NCI-H1694 (cell line): ENCODE data around the gene IGHMBP2.

Source experiments
- DNase-seq: peaks from one replicate; lab custom pipeline; 2025; lab: John Stamatoyannopoulos, UW

Gene IGHMBP2

DNA sequence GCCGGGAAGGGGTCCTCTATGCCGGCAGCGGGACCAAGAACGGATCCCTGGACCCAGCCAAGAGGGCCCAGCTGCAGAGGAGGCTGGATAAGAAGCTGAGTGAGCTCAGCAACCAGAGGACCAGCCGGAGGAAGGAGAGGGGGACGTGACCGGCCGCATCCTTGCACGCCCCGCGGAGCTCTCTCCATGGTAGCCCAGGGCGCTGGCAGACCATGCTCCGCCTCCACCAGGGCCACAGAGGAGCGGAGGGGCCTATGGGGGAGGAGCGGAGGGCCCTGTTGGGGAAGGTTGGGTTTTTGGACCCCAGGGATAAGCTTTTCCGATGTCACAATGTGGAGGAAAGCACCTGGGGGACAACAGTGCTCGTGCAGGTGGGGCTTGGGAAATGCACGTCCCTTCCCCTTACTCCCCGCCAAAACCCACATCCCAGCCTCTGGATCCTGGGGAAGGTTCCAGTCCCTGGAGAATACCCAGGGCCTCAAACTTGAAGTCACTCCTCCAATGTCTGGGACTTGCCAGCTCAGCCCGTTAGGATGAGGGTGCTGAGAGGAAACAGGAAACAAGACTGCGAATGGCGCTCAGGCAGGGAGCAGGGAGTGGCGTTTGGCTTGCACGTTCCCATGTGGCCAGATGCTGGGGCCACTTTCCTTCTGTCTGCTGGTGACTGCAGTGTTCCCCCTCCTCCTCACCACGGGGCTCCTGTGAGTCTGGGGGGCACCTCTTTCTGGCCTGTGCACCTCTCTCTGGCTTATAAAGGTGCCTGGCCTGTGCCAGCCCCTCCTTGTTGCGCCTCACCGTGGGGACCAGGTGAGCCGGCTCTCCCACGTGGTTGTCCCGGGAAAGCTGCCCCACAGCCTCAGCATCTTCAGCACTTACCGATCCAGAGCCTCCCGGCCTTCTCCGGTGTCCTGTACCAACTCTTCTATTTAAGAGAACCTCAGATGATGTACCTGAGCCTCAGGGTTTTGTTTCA is 36.2 kb downstream of the IGHMBP2 start:
- DNase-seq: no peak

DNA sequence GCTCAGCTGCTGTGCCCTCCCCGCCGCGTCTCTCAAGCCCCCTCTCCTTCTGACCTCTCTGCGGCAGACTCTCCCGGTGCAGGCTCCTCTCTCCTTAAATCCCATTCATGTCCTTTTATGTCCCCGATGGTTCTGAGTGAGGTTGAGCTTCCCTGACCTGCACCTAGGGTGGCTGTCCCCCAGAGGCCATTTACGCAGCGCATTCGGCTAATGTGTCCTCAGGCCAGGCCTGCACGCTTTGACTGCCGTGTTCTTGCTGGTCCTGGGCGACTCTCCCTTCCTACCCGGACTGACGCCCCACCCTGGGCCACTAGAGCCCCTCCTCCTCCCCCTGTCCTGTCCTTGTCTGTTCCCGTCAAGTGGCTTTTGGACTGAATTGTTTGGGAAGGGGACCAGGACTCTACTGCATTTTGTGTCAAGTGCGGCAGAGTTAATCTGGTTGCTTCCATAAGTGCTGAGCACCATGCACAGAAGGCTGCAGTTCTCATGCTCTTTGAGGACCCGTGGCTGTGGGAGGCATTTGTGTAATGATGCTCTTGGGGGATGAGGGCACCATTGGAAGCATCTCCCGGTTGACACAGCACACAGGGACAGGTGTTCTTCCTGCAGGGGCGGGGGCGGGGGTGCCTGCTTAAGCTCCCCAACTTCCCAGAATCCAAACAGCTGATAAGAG is 37.1 kb downstream of the IGHMBP2 start:
- DNase-seq: no peak

DNA sequence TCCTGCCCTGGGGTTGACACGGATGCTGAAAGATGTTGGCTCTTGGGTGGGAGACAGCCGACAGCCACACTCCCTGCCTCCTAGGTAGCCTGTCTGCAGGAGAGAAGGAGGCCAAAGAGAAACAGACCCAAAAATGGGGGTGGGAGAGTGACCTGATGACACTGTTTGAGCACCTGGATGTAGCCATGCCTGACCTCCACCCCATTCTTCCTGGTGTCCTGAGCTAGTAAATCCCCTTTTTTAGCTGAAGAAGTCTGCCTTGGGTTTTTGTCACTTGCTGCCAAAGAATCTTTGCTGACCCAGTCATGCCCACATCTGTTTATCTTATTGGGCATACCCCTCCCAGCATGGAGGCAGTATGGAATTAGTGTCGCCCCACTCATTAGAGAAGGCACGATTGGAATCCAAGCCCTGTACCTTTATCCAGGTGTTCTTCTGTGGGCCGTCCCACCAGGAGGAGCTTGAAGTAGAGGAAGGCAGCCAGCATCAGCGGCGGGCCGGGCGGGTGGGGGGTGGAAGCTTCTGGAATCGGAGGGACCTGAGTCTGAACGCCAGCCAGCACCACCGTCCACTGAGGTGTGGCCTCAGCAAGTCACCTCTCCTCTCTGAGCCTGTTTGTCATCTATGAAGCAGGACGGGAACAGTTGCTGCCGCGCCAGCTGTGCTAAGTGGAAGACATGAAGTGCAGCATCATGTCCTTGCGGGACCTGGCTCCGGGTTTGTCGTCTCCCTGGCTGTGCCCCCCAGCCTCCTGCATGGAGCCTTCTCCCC is 37.8 kb downstream of the IGHMBP2 start:
- DNase-seq: no peak

DNA sequence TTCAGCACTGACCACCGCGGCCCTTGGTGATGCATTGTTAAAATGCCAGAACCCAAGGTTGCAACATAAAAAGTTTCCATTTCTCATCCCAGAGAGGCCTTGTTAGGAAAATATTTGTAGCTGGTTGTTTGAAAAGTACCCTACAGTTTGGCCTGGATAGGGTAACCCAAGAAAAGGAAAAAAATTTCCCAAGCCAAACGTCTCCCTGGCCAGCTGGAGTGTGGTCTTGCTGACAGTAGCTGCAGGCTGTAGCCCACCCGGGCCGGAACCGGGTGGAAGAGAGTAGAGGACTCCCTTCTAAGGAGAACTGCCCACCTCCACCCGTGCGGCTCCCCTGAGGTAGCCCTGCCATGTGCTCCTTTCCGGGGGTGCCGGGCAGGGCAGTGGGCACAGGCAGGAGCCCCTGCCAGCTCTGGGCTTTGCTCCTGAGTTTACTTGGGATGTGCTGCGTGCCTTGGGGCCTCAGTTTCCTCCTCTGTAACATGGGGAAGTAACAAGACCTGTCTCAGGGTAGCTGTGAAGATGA is 38.5 kb downstream of the IGHMBP2 start:
- DNase-seq: no peak

DNA sequence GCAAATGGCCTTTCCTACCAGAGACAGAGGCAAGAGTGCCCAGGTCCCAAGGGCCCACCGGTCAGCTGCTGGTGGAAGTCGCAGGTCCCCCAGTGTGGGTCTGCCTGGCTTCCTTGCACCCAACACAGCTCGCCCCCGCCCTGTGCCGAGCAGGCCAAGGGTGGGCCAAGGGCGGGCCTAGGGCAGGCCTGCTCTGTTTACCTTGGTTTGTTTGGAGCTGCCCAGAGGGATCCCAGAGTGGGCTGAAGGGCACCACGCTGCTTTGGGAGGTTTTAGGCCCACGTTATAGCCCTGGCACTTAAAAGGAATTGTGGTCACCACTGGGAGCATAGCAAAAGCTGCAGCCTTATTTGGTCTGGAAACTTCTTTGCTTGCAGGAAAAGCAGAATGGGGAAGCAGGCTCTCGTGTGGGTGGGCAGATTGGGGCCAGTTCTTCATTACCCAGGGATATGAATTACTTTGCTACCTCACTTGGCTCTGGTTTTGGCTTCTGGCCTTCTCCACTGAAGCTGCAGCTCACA is 39.1 kb downstream of the IGHMBP2 start:
- DNase-seq: no peak

DNA sequence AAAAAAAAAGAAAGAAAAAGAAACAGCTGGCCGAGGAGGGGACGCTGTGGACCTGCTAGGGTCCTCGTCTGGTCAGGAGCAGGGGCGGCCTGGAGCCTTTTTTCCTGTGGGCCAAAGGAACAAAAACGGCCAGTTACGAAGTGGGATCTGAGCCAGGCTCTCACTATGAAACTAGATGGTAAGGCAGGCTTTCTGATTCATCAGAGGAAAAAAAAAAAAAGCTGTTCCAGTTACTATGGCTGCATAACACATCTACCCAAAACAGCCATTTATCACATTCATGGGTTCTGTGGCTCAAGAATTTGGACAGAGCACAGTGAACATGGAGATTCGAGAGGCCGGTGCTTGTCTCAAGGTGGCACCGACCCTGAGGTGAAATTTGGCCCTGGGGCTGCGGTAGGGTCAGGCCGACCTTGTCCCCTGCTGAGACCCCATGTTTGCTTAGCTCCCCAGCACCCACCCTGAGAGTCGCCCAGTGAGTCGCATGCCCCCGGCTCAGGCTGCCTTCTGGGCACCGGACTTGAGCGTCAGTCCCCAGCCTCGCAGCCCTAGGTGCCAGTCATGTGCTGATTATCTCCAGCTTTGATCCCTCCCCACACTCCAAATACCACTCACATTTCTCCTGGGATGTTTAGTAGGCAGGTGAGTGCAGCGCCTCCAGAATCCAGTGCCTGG is 42.9 kb downstream of the IGHMBP2 start:
- DNase-seq: no peak

DNA sequence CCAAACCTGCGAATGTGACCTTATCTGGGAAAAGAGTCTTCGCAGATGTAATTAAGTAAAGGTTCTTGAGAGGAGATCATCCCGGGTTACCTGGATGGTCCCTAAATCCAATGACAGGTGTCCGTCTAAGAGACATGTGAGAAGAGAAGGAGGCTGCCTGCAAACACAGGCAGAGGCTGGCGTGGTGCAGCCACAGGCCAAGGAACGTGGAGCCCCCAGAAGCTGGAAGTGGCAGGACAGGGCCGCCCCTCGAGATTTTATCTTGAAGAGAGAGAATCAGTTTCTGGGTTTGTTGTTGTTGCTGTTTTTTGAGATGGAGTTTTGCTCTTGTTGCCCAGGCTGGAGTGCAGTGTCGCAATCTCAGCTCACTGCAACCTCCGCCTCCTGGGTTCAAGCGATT is 43.5 kb downstream of the IGHMBP2 start:
- no peak for DNase-seq

DNA sequence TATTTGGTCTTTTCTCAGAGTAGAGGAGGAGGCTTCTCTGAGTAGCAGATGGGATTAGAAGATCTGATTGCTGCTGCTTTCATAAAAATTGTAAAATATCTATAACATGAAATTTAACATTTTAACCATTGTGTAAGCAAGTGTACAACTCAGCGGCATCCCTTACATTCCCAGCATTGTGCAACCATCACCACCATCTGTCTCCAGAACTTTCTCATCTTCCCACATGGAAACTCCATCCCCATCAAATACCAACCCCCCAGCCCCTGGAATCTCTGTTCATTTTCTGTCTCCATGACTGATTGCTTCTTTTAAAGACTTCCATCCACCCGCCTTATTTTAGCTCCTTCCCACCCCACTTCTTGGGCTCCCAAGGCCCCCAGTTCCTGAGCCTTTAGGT is 44.8 kb downstream of the IGHMBP2 start:
- DNase-seq: no peak

DNA sequence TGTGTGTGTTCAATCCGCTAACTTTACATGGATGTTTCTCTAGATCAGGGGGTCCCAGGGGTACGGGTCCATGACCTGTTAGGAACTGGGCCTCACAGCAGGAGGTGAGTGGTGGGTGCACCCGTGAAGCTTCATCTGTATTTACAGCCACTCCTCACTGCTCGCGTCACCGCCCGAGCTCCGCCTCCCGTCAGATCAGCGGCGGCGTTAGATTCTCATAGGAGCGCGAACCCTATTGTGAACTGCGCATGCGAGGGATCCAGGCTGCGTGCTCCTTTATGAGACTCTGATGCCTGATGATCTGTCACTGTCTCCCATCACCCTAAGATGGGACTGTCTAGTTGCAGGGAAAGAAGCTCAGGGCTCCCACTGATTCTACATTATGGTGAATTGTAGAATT is 45.2 kb downstream of the IGHMBP2 start:
- DNase-seq: no peak

DNA sequence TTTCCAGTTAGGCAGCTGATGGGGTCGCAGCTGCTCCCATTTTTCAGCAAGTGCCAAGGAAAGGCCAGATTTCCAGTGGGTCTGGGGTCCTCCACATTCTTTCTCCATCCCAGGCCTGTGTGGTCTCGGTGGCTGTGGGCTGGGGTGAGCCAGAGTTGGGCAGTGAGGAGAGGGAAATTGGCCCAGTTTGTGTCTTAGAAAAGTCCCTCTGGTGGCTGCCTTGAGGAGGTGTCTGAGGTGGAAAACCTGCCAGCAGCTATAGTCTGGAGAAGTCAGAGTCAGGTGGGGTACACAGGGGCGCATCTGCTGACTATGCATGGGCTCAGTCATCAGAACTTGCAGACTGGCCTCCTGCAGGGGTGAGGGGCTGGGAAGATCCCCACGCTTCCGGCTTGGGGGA is 46.6 kb downstream of the IGHMBP2 start:
- no peak for DNase-seq

DNA sequence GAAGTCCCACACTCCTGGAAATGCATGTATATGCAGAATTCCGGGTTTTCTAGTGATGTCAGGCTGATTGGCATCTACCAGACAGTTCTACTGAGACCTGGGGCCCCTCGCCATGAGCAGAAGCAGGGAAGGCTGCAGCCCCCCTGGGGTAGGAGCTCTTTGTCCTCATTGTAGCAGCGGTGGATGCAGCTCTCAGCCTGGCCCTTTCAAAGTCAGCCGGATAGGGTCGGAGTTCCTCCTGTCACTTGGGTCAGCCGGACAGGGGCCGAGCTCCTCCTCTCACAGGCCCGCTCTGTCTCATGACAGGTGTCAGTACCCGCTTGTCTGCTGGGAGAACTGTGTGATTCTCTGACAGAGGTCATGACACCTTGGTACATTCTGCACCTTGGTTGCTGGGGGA is 47.1 kb downstream of the IGHMBP2 start:
- no peak for DNase-seq

DNA sequence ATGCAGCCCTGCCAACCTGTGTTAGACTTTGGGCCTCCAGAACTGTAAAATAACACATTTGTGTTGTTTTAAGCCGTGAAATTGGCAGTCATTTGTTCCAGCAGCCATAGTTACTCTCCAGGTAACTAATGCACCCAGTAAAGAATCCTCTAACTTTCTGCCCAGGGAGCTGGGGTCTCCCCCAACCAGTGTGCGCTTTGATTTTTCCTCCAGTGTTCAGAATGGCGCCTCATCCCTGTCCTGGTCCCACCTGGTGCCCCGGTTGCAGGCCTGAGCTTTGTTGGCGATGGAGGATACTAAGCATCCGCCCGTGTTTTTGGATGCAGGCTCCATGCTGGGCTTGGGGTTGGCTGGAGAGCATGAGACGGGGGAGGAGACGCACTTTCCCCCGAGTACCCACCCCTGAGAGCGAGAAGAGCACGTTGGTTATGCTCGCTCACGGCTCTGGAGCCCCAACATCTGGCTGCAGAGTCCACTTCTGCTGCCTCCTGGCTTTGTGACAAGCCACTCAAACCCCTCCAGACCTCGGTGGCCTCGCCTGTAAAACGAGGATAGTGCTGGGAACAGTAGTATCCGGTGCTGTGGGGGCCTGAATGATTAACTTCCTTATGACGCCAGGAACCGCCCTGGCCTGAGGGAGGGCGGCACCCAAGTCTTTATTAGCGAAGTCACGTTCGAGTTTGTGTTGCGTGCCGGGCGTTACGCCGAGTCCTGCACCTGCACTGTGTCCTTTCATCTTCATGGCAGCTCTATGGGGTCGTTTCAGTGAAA is 51.3 kb downstream of the IGHMBP2 start:
- DNase-seq: no peak

DNA sequence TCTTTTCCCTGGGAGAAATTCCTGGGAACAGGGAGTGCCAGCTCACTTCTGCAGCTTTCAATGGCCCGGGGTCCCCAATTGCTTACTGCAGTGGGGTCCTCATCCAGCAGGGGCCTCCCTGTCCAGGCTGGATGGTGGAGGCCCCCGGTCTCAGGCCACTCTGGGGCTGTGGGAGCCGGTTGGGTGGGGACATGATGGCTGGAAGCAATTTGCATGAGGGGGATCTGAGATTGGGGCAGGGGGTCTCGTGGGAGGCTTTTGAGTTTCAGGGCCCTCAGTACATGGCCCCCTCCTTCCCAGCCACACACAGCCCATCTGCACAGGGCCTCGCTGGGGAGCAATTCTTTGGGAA is 51.9 kb downstream of the IGHMBP2 start:
- DNase-seq: no peak

DNA sequence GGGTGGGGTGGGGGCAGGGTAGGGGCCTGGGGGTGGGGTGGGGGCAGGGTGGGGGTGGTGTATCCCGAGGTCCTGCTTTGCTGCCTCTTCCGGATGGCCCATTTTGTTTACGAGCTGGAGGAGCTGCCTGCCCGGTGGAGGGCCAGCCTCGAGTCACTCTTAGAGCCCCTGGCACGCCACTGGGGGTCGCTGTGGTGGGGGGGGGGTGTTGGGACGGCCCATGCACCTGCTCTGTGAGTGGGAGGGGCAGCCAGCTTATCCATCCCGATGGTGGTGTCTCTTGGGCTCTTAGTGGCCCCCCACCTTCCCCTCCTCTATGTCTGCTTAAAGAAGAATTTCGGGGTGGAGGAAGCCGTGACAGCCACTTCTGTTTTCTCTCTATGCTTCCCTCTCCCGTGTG is 52.5 kb downstream of the IGHMBP2 start:
- no peak for DNase-seq

DNA sequence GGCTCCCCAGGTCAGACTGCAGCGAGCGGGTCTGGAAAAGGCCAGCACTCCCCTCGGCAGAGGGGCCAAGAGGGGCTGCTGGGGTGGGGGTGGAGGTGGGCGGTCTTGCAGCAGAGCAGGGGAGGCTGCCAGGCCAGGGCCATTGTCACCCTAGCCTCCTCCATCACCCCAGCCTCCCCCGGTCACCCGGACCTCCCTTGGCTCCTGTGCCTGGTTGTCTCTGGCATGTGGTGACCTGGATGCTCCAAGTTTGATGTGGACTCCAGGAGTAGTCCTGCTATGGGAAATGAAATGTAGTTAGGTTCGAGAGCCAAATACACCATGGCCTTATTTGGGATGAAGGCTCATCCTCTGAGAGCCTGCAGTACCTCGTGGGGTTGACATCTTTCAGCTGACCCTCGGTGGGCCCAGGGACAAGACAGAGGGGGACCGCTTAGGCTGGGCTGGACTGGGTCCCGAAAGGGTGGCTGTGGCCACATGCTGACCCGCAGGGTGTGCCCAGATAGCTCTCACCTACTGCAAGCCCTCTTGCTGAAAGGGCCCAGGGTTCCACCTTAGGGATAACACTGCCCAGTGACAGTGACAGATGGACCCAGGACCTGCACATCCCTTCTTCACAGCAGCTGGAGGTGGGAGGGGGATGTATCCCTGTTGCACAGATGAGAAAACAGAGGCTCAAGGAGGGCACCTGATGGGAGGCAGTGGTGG is 53.0 kb downstream of the IGHMBP2 start:
- DNase-seq: no peak

DNA sequence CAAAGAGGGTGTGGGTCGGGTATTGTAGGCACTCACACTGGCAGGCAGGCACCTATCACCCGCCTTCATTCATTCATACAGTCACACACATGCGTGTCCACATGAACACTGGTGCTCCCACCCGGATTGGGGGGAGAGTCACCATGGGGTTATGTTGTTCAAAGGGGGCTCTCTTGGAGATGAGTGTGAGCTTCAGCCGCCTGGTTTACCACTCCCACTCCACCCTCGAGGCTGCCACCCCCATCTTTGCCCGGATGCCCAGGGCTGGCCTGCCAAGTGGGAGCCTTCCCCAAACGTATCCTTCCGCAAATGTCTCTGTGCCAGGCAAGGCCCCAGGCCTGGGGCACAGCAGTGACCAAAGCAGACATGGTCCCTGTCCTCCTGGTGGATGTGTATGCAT is 54.5 kb downstream of the IGHMBP2 start:
- DNase-seq: no peak

DNA sequence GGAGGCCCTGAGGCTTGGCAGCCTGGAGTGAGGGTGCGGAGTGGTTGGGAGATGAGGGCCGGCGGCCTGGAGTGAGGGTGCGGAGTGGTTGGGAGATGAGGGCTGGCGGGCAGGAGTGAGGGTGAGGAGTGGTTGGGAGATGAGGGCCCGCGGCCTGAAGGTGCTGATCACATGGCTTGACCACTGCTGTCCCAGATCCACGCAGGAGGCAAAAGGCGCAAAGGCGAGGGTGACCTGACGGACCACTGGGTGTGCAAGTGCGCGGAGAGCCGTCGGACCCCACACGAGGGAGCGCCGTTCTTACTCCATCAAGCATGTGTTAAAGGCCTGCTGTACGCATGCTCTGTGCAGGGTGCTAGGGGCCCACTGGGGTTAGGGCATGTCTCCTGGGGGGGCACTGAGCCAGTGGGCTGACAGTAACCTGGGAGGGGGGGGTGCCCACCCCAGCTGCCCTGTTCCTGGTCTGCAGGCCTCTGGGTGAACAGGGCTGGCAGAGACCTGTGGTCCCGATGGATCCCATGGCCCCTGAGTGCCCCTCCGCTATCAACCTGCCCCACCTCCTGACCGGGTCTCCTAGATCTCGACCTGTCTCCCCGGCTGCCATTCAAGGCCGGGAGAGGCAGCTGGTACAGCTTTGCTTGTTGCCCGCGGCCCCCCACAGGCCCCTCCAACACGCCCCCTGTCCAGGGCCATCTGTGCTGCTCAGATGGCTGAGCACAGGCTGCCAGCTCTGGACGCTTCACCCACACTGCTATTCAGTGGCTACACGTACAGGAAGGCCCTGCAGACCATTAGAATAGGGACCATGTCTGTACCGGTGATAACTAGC is 56.0 kb downstream of the IGHMBP2 start:
- DNase-seq: no peak

DNA sequence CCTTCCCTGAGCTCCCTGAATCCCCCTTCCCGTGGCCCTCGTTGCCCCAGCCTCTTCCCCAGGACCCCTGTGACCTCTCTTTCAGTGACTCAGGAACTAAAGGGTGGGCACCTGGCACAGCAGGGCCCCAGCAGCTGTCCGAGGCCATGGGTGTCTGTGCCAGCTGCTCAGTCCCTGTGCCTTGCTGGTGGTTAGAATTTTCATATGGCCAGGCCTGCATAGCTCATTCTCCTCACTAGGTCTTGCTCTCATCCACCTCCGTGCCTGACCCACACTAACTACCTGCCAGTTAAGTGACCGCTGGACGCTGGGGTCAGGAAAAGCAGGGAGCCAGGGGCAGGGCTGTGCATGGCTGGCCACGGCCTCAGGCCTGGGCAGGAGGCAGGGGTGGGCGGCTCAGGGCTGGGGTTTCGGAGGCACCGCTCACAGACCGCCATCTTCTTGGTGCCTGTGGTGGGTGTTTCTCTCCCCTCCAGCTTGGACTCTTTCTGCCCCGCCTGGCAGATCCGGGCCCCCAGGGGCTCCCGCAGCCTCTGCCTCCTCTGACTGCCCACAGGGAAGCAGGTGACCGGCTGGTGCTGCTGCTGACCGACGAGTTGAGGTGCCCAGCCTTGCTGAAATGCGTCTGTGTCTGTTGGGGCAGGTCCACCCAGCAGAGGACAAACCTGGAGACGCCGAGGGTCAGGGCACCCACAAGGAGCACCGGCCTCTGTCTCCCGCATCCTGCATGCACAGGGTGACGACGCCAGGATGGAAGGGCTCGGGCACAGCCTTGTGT is 56.8 kb downstream of the IGHMBP2 start:
- DNase-seq: no peak

DNA sequence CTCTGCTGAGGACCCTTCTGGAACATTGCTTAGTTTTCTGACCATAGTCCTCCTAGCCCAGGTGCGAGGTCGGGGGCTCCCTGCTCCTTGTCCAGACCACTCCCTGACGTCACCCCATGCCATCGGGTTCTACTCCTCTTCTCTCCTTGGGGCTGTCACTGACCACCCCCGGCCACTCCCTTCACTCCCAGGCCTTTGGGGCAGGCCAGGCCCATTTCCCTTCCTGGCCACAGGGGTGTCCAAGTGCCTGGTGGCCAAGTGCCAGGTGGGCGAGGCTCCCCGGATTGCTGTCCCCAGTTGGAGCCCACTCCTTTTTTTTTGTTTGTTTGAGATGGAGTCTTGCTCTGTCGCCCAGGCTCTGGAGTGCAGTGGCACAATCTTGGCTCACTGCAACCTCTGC is 57.6 kb downstream of the IGHMBP2 start:
- DNase-seq: no peak
